SIG-M5 treated with dmso at 0.1 percent for 504 hours (cell line): ENCODE results near the gene CD24.
"Not testable (repeated sequence)": the region's sequence is repeated elsewhere in the genome, so short reads cannot be mapped to it uniquely, and the experiment has no call there.

Source experiments
- DNase-seq: peaks from one replicate; lab custom pipeline; 2025; ENCODE audit not compliant: unreplicated experiment; lab: John Stamatoyannopoulos, UW

CD24 gene, protein sequence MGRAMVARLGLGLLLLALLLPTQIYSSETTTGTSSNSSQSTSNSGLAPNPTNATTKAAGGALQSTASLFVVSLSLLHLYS

DNA sequence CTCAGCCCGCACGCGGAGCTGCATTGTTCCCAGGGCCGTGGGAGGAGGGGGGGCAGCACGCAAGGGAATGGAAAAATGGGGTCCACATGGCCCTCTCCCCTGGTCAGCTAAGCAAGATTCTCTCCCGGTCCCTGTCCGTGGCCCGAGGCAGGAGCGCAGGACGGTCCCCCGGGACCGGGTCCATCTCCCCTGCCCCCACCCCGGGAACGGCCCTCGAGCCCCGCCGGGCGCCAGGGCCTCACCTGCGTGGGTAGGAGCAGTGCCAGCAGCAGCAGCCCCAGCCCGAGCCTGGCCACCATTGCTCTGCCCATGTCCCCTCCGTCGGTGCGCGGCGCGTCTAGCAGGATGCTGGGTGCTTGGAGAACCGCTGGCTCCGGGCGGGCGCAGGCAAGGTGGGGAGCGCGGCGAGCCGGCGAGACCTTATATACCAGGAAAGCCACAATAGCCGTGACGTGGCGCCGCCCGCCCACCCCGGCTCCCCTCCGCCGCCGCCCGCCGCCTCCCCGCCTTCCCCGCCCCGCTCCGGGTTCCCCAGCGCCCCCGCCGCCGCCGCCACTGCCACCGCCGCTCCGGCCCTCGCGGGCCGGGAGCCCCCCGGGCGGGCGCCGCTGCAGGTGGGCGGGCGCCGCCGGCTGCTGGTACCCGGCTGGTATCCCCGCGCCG, at the start of gene CD24:
CD24 (minus strand) TSS at position 394 of the 663 bp plus-strand sequence; CDS start at position 311, 83 bp downstream.
- DNase-seq = no peak

DNA sequence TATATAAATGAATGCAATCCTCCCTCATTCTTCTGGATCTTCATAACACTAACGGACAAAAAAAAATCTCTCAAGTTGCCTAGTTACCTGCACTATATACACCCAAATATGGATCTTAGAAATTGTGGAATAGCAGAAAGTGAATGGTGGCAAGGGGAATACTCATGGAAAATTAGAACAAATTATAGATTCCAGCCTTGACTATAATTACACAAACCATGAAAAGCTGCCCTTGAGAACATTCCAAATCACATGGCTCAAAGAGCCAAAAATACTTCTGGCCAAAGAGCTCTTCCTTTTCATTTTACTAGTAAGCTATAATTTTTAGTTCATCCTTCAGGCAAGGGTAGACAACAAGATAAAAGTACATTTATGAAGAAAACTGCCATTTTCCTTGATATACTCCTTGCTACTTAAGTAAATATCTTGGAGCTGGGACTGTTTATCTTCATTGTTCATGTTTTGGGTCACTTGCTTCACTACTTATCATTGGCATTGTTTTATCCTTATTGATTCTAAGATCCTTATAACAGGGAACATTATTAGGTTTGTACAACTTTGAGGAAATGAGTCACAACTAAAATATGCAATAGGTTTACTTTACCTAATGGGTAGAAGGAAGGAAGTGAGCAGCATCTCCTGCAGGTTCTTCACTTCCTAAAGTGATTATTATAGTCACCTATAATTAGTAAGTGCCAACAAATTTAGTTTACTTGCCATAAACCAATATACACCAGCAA, 47.1 kb upstream of the CD24 start:
- no peak for DNase-seq

DNA sequence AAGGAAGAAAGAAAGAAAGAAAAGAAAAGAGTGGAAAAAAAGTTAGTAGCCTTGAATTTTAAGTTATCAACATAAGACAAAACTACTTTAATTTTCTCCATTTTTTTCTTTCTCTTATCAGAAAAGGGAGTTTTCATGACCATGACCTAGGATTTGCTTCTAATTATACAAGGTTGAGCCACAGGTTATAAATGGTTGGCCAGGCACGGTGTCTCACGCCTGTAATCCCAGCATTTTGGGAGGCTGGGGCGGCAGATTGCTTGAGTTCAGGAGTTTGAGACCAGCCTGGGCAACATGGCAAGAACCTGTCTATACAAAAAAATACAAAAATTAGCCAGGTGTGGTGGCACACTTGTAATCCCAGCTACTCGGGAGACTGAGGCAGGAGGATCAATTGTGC, 45.7 kb upstream of the CD24 start:
- no peak for DNase-seq

DNA sequence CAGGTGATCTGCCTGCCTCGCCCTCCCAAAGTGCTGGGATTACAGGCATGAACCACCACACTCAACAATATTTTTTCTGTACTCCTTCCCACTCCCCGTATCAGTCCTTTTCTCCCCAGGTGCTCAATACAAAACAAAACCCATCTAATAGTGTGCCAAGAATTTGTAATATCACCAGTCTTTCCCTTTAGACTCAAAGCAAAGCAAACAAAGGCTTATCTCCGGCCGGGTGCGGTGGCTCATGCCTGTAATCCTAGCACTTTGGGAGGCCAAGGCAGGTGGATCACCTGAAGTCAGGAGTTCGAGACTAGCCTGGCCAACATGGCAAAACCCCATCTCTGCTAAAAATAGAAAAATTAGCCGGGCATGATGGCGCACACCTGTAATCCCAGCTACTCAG, 45.1 kb upstream of the CD24 start:
- not testable (repeated sequence) for DNase-seq

DNA sequence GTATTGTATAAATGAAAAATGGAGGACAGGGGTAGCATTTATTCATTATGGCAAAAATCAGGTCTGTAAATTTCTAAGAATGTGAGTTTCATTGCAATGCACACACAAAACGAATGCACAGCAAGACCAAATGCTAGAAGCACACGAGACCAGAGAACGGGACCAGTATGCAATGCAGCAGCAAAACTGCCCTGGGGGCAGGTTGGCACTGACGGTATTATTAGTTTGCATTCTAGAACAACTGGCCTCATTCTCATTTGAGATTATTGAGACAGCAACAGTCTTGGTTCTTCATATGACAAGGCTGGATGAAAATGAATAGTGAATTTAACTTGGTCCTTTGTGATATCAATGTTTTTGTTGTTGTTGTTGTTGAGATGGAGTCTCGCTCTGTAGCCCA, 44.5 kb upstream of the CD24 start:
- DNase-seq = no peak

DNA sequence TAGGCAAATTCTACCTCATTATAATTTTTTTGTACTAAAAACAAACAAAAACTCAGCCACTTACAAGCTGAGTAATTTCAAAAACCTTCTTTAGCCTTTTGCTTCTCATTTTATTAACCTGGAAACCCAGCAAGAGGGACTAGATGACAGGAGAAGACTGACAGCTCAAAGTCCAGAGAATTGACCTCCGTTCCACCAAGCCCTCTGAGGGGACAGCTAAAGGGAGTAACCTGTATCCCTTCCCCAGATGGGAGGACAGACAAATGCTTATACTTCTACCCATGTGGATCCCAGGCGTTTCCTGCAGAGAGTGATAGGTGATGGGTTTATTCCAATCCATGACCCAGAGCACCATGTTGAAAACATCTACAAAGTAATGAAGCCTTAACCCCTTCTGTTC, 35.0 kb upstream of the CD24 start:
- DNase-seq = no peak

DNA sequence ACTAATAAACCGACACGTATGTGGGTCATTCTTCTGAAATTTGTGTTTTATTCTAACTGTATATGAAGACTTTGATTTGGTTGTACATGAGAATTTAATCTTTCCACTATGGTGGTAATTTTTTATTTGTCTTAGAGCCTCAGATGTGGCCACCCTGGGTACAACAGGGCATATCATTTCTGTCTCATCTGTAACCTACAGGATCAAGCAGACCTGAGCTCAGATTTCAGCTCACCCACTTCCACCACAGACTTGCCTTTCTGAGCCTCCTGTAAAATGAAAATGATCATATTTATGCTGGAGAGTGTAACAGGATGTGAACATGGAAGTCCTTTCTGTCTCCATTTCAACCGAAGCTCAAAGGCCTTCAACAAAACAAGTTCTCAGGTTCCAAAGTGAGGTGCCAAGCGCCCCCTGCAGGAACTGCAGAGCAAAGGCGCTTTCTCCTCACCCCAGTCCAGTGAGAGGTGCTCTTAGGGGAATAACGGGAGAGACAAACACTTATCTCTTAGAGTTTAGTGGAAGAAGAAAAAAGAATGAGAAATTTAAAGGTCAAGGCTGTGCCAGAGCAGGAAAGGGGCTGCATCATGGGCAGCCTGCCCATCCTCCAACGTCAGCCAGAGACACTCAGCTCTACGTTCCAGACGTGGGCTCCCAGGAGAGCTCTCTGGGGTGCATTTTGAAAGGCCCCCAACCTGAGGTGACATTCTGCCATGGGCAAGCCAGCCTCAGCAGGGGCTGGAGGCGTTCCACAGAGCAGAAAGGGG, 23.0 kb upstream of the CD24 start:
- DNase-seq = peak; percentile 46

DNA sequence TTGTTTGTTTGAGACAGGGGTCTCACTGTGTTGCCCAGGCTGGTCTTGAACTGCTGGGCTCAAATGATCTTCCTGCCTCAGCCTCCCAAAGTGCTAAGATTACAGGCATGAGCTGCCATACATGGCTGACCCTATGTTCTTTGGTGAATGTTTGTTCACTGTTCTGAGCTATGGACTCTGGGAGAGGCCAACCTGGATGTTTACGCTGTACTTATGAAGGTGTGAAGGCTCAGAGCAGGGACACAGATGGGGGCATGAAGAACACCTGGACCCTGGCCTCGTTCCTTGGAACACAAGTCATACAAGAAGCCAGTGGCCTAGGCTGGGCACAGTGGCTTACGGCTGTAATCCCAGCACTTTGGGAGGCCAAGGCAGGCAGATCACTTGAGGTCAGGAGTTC, 21.1 kb upstream of the CD24 start:
- DNase-seq = no peak

DNA sequence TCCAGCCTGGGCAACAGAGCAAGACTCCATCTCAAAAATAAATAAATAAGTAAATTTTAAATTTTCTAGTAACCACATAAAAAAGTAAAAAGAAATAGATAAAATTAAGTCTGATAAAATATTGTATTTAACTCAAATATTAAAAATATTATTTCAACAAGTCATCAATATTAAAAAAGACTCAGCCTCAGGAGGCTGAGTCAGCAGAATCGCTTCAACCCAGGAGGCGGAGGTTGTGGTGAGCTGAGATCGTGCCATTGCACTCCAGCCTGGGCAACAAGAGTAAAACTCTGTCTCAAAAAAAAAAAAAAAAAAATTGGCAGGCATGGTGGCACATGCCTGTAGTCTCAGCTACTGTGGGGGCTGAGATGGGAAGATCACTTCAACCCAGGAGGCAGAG, 15.2 kb upstream of the CD24 start:
- DNase-seq = not testable (repeated sequence)

DNA sequence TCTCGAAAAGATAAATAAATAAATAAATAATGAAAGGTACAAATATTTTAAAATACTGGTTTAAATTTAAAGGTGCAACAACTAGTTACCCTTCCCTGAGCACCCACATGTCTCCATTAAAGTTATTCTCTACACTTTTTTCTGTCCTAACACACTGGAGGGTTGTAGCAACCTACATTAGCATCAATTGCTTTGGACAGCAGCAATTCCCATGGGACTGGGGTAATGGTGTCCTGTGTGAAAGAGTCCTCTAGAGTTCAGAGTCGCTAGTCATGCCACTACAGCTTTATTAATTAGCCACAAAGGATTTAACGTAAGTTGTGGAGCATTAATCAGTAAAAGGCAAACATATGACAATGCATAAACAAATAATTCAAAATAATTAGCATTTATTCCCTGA, 14.1 kb upstream of the CD24 start:
- DNase-seq = no peak

DNA sequence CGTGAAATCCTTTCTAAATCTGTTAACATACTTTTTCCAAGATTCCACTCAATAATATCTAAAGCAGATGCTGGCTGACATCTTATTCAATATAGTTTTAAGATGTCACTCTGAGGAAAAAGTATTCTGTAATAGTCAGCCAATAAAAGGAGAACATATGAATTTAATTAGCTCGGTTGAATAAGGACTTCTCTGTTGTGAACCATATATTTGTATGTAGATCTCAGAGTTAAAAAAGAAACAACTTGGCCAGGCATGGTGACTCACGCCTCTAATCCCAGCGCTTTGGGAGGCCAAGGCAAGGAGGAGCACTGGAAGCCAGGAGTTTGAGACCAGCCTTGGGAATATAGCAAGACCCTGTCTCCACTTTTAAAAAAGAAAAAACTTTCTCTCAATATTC, 7.4 kb upstream of the CD24 start:
- DNase-seq = no peak

DNA sequence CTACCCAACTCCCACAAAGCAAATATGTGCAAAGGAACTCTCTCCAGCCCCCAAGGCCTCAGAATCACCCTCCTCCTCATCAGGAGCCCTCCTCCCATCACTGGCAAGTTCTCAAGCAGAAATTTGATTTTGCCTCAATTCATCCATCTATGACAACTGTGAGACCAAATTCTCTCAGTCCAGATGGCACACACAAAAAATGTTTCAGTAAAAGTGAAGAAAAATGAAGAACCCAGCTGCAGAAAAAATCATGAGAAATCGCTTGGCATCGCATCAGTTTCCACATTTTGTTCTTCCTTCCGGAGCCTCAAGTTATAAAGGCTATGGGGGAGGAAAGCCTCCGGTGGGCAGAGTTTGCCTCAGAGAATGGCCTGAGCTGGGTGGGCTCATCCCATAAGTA, 6.4 kb upstream of the CD24 start:
- DNase-seq = no peak

DNA sequence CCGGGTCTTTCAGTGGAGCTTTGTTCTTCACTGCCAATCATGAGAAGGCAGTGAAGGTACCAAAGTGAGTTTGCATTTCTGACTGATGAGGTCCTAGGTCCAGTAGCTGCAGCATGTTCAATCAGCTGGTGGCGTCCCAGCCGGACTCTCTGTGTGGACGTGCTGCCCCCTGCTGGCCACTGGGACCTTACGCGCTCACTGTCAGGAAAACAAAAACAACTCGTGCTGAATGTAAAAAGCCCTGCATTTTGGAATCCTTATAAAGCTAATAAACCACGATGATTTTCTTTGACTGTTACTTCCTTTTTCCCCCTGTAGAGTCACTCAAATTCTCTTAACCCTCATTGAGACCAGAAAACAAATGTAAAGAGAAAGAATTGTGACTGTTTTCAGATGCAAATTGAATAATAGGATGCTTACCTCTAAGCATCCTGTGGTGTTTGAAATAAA, 4.9 kb upstream of the CD24 start:
- peak; percentile 55 for DNase-seq

DNA sequence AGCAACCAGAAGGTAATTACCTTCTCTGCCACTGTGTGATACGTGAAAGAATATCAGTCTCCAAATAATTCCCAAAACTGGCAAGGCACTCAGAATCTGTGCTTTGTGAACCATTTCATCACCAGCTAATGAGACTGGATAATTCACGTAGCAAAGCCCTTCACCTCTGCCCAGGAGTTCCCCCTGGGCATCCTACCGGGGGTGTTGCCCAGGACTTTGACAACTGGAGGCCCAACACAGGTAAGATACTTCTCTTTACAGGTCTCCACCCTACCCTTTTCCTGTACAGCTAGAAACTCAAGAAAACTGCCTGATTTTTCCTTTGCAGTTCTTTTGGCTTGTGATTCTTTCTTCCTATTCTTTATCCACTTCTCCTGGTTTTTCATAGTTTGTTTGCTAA, 2.7 kb upstream of the CD24 start:
- DNase-seq = no peak

DNA sequence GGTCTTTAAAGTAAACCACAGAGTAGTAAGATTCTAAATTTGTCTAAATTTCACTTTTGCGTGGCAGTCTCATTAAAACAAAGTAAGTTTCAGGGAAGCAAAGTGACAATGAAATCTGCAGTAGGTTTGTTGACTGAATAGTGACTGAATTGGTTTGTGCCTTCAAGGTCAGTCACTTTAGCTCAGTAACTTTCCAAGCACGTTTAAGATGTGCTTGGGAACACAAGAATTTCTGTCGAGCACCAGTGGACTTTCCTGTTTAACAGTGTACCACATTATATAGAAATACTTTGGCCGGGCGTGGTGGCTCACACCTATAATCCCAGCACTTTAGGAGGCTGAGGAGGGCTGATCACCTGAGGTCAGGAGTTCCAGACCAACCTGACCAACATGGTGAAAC, 1.7 kb upstream of the CD24 start:
- no peak for DNase-seq

DNA sequence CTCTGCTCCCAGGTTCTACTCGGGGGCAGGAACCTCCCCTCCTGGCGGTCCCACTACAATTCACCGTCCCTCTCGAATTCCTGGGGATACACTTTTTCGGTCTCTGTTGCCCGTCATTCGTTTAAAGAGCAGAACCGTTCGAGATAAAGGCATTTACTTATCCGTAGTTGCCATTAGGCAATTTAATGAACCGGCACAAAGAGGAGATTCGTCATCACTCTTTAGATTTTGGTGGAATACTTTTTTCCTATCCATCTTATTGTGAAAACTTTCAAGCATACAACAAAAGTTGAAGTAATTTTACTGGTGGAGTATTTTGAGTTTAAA, 1.2 kb upstream of the CD24 start:
- DNase-seq = no peak

DNA sequence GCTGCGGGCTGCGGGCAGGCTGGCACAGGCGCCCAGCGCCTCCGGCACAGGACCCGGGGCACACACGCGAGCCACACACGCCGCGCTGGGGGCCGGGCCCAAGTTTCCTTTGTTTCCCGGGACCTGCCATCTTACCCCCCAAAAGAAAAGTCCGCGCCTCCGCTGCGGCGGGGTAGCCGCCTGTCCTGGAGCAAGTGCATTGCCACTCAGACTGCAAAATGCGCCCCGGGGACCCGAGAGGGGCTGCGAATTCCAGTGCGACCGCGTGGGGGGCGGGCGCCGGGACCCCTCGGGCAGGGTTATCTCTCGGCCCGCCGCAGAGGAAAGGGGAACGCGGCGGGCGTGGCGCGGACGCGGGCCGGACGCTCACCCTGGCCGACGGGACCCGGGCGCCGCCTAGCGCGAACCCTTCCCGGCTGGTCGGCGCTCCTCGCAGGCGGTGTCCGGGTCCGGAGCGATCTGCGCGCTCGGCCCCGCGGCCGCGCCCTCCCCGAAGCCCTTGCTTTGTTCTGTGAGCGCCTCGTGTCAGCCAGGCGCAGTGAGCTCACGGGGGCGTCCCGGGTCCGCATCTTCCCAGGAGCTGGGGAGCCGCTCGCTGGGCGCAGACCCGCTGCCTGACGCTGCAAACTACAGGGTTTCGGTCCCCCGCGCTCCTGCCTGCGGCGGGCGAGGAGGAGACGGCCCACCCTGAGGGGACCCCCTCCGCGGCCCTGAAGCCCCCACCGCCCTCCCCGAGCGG, 639 bp upstream of the CD24 start:
- DNase-seq = no peak

DNA sequence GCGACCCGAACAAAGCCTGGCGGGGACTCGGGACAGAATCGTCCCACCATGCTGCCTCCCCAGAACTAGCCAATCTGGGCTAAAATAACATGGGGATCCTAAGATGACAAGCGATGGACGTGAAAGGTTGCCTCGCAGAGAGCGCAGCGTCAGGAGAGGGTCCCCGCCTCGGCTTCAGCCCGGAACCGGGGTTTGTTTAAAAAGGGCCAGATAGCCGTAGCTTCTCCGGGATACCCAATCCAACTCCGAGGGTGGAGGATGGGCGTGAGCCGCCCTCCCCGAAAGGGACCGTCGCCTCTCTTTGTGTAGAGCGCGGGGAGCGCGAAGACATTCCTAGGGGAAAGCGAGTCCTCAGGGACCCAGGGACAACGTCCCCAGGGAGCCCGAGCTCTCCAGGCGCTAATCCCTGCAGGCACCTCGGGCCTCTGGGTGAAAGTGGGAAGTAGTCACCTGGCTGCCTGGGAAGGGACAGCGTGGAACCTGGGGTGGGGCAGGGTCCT, 643 bp downstream of the CD24 start:
- no peak for DNase-seq

DNA sequence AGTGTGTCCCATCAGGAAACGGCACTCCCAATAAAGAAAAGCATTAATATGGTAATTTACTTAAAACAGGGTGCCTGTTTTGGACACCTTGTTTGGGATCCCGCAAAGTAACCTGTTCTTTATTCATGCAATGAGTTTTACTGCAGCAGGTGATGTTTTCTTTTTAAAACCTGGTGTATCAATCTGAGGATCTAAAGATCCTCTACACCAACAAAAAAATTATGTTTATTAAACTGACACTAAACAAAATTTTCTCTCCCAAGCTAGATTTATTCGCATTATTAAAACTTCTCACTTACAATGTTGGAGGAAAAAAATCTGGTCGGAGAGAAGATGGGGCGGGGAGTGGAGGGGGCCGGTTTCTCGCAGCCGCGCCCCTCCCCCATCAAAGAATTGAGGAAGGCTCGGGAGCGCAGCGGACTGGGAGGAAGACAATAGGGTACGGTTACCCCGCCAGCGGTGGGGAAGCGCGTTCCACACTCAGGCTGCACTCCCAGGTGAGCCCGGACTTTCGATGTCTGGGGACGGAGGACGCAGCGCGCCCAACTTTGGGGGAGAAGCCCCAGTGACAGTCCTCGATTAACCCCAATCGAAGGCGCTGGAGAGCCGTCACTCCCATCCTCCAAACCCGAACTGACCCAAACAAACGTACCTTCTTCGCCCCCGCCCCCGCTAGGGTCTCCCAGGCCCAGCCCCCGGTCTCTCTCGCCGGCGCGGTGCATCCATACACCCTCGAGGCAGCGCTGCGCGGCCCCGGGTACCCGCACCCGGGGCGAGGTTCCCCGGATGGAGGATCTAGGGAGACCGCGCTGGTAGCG, 1.3 kb downstream of the CD24 start:
- DNase-seq = no peak

DNA sequence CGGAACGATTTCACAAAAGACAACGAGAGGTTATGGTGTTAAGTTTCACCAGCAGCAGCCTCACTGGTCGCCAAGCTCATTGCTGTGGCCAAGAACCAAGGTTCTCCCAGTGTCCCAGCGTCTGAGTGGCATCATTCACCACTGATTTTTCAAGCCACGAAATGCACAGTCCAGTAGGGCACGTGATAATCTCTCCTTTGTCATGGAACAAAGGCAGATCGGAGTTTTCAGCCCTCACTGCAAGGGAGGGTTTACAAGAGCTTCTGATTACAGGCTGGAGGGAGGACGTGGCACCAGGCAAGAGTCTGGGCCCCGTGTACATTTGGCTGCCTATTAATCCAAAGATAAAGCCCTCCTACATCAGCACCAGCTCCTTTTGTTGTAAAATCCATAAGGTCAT, 2.0 kb downstream of the CD24 start:
- DNase-seq = no peak
